ENCODE results near the gene ZSCAN2.
"Not testable (repeated sequence)": the region's sequence is repeated elsewhere in the genome, so short reads cannot be mapped to it uniquely, and the experiment has no call there.

The ZSCAN2 gene

GRCh38 chr15:84600687-84601554 is at the start of gene ZSCAN2:
ZSCAN2 (plus strand) TSS chr15:84601009; CDS start chr15:84603928, 2,919 bp downstream.
- DNase-seq (ENCODE audit: low read depth in 3 of 3), result peak; percentile 90 to 95 (median 92)

- DNase-seq (ENCODE audit: low read depth in 3 of 3), result not testable (repeated sequence)
Observed at GRCh38 chr15:84551624-84552023, 49.2 kb upstream of the ZSCAN2 start.

- no peak for DNase-seq (ENCODE audit: low read depth in 3 of 3)
Observed at GRCh38 chr15:84552896-84553295, 47.9 kb upstream of the ZSCAN2 start.

- not testable (repeated sequence) for DNase-seq (ENCODE audit: low read depth in 3 of 3)
Observed at GRCh38 chr15:84556690-84557089, 44.1 kb upstream of the ZSCAN2 start.

- not testable (repeated sequence) for DNase-seq (ENCODE audit: low read depth in 3 of 3)
Observed at GRCh38 chr15:84568021-84568420, 32.8 kb upstream of the ZSCAN2 start.

GRCh38 chr15:84570164-84570735 is 30.6 kb upstream of the ZSCAN2 start:
- DNase-seq (ENCODE audit: low read depth in 3 of 3), result peak; percentile 9 to 51 (median 11)

GRCh38 chr15:84572231-84572630 is 28.6 kb upstream of the ZSCAN2 start:
- DNase-seq (ENCODE audit: low read depth in 3 of 3), result no peak

GRCh38 chr15:84575493-84575892 is 25.3 kb upstream of the ZSCAN2 start:
- no peak for DNase-seq (ENCODE audit: low read depth in 3 of 3)

- not testable (repeated sequence) for DNase-seq (ENCODE audit: low read depth in 3 of 3)
Observed at GRCh38 chr15:84577891-84578290, 22.9 kb upstream of the ZSCAN2 start.

GRCh38 chr15:84579261-84579721 is 21.5 kb upstream of the ZSCAN2 start:
- not testable (repeated sequence) for DNase-seq (ENCODE audit: low read depth in 3 of 3)

- not testable (repeated sequence) for DNase-seq (ENCODE audit: low read depth in 3 of 3)
Observed at GRCh38 chr15:84581676-84582428, 19.0 kb upstream of the ZSCAN2 start.

GRCh38 chr15:84582583-84583157 is 18.1 kb upstream of the ZSCAN2 start:
- no peak for DNase-seq (ENCODE audit: low read depth in 3 of 3)

GRCh38 chr15:84583921-84584320 is 16.9 kb upstream of the ZSCAN2 start:
- not testable (repeated sequence) for DNase-seq (ENCODE audit: low read depth in 3 of 3)

GRCh38 chr15:84586696-84587095 is 14.1 kb upstream of the ZSCAN2 start:
- no peak for DNase-seq (ENCODE audit: low read depth in 3 of 3)

GRCh38 chr15:84588053-84588874 is 12.5 kb upstream of the ZSCAN2 start:
- DNase-seq (ENCODE audit: low read depth in 3 of 3), result peak; percentile 75 to 83 (median 81)

GRCh38 chr15:84590406-84590805 is 10.4 kb upstream of the ZSCAN2 start:
- no peak for DNase-seq (ENCODE audit: low read depth in 3 of 3)

- DNase-seq (ENCODE audit: low read depth in 3 of 3), result no peak
Observed at GRCh38 chr15:84591815-84592214, 9.0 kb upstream of the ZSCAN2 start.

GRCh38 chr15:84594617-84595290 is 6.1 kb upstream of the ZSCAN2 start:
- DNase-seq (ENCODE audit: low read depth in 3 of 3), result no peak

- no peak for DNase-seq (ENCODE audit: low read depth in 3 of 3)
Observed at GRCh38 chr15:84595660-84596059, 5.1 kb upstream of the ZSCAN2 start.

GRCh38 chr15:84597296-84597695 is 3.5 kb upstream of the ZSCAN2 start:
- DNase-seq (ENCODE audit: low read depth in 3 of 3), result no peak
